GM12874 (cell line): ENCODE measurements around the gene THEMIS.

Experiments used
- CTCF ChIP-seq: IDR thresholded peaks from 2 replicates; pipeline ENCODE4 v1.5.1; 2011; ENCODE audit warnings: low read depth, mild to moderate bottlenecking, control low read depth, low read length, moderate library complexity; ENCODE audit not compliant: insufficient read depth

Gene THEMIS

GRCh38 chr6:127912914-127913313 lies 12.1 kb upstream of the THEMIS start:
- TF ChIP-seq CTCF = no peak

- no peak for TF ChIP-seq CTCF
These were observed 7.2 kb upstream of the THEMIS start for GRCh38 chr6:127907960-127908640.

GRCh38 chr6:127904160-127904559 lies 3.3 kb upstream of the THEMIS start:
- no peak for TF ChIP-seq CTCF

GRCh38 chr6:127902933-127903332 lies 2.1 kb upstream of the THEMIS start:
- TF ChIP-seq CTCF = no peak

GRCh38 chr6:127897484-127897883 lies 3.4 kb downstream of the THEMIS start:
- no peak for TF ChIP-seq CTCF

GRCh38 chr6:127894051-127894450 lies 6.8 kb downstream of the THEMIS start:
- no peak for TF ChIP-seq CTCF

- TF ChIP-seq CTCF = no peak
These were observed 7.3 kb downstream of the THEMIS start for GRCh38 chr6:127893541-127893940.
